Fibroblast of skin of right biceps (primary cell): ENCODE results near the gene ABCC4.

Source experiments
- DNase-seq: peaks from one replicate; pipeline ENCODE4 v3.0.0-alpha.2; 2013

The ABCC4 gene

DNA sequence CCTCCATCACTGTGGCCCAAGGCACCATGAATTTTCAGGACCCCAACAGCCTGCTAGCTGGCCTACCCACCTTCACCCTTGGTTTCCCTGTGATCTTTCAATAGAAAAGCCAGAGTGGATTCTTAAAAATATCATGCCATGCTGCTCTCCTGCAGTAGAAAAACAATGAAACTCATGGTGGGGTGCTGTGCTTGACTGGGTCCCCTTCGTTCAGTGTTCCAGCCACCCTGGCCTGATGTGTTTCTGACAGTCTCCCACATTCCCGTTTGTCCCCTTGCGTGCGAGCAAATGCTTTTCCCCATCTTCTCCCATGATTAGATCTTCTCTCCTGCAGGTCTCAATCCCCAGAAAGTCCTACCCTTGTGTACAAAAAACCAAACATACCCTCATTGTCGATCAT is 43.2 kb downstream of the ABCC4 start:
- DNase-seq, result no peak

DNA sequence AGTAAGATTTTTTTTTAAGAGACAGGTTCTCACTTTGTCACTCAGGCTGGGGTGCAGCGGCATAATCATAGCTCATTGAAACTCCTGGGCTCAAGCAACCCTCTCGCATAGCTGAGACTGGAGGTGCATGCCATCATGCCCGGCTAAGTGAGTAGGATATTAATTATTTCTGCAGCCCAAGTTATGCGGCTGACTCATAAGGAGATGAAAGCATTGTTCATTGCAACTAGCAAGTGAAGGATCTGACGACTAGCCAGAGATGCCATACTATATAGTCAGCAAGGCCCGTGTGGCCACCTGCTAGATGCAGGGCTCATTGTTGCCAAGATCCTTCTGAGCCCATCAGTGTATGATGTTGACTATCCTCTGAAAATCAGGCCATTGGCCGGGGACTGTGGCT is 45.2 kb downstream of the ABCC4 start:
- peak; percentile 95 for DNase-seq

- no peak for DNase-seq
Observed at GRCh38 chr13:95255072-95255732, 46.0 kb downstream of the ABCC4 start.

DNA sequence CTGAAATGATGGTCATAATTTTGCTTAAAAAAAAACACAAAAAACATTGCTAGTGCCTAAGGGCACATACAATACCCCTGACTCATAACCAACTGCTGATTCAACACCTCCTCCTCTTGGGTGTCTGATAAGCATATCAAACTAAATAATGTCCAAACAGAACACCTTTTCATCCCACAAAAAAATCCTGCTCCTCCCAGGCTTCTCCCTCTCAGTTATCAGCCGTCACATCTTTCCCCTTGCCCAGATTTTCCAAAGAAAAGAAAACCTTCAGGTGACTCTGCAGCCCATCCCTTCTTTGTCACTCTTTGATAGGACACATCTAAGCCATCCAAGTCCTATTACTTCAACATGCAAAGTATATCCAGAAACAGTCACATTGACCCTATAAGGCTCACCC is 46.9 kb downstream of the ABCC4 start:
- DNase-seq, result no peak

DNA sequence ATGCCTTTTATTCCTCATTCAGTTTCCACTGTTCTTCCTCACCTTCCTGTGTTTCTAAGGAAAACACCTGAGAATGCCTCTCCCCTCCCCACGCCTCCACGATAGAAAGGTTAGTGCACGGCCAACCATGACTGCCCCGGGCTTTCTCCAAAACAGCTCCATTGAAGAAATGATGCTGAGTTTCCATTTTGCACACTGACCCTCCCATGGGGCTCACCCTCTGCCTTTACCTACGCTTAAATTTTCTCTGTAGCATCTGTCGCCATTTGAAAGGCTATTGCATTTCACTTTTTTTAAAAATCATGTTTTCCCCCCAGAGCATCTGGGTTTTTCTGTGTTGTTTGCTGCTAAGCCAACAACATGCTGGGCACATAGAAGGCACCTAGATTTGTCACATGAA is 48.2 kb downstream of the ABCC4 start:
- DNase-seq, result no peak

DNA sequence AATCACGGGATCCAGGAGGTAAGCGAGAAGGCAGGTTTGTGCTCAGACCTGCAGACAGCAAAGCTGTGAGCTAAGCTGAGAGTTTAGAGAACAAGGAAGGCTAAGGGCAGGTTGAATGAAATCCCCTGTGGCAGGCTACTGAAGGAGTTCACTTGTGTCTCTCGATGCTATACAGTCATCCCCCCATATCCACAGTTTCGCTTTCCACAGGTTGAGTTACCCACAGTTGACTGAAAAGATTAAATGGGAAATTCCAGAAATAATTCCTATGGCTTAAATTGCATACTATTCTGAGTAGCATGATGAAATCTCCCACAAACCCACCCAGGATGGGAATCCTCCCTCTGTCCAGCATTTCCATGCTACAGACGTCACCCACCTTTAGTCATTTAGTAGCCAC is 49.6 kb downstream of the ABCC4 start:
- no peak for DNase-seq

GRCh38 chr13:95250961-95251360 is 50.3 kb downstream of the ABCC4 start:
- no peak for DNase-seq

GRCh38 chr13:95248953-95249352 is 52.3 kb downstream of the ABCC4 start:
- DNase-seq, result no peak

- no peak for DNase-seq
Observed at GRCh38 chr13:95247852-95248251, 53.4 kb downstream of the ABCC4 start.

DNA sequence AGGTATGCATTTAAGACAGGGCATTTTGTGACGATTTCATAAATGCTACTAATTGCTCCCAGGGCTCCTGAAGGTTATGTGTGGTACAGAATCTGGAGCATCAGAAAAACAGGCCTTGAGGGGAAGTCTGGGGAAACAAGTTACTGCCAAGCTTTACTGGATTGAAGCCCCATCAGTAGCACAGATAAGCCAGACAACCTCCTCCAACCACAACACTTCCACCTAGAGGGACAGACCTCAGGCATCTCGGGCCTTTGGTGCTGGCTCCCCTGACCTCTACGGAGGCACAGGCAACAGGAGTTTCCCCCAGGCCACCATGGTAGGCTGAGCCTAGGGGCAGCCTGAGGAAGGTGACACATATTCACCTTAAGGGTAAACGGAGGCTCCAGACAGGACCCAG is 54.1 kb downstream of the ABCC4 start:
- no peak for DNase-seq

DNA sequence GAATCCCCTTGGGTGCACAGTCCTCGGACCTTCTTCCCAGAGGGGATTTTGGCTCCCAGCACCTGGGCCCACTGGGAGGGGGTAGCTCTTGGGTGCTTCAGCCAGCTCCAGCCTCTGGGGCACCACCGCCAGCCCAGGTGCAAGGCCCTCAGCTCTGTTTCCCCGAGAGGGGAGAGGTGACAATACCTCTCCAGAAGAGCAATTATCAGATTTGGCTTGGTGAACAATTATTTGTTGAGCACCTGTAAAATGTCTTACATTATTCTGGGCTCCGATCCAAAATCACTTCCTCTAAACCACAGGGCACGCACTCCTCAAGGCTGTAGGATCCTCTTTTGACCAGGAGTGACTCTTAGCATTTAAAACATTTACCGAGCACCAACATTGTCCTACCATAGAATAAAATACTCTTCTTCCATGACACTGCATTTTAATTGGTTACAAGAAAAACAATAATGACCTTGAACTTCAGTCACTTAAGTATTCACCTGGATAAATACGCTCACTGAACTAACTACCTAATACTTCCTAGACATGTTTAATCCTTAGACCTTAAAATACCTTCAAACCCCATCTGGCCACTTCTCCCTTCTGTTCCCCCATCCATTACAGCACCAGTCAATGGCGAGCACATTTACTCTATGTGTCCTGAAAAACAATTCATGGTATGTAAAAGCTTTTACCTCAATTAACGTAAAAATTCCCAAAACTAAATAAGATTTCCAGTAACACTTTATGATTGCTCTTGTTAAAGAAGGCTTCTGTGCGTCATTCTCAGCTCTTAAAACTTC is 54.8 kb downstream of the ABCC4 start:
- no peak for DNase-seq

DNA sequence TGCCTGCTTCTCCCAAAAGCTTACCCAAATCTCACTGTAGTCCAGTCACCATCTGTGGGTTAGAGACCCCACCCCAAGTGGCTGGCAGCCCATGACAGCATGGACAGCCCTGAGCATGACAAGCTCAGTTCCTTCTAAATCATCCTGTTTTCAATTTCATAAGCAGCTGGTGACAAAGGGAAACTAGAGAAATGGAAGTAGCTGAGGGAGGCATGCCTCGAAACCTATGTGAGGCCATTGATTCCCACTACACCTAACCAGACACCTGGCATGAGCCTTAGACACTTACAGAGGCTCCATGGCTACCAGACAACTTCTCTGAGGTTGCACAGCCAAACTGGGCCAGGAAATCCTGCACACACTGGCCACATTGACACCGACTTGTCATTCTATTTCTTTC is 56.2 kb downstream of the ABCC4 start:
- DNase-seq, result no peak

DNA sequence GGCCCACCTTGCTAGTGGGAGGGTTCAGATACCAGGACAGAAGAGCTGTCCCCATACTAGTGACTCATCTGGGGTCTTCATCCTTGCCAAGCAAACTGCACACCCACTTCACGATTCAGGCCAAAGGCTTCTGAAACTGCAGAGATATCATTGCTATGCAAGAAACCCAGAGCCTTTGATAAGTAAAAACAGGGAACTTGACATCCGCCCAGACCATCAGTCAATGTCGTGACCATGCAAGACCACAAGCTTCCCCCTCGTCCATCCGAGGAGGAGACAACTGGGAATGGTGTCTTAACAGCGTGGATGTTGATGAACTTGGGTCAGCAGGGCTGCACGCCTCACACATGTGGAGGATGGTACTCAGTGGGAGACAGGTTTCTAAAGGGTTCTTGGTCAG is 58.0 kb downstream of the ABCC4 start:
- DNase-seq, result no peak

GRCh38 chr13:95241321-95241720 is 59.9 kb downstream of the ABCC4 start:
- no peak for DNase-seq

DNA sequence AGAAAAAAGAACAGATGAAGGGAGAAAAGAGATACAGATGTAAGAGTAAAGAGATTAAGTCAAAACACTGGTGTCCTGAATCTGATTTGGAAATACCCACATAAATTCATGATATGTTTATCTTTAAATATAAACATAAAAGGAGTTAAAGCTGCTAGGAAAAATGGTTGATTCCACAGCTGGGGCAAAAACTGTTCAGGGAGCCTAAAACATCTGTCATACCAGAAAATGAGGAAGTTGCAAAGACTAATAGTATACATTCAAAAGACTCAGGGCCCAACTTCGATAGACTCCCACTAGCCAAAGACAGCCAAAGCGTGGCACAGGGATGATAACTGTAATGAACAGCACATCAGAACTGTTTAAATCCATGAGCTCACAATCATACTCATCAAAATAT is 62.0 kb downstream of the ABCC4 start:
- DNase-seq, result no peak

GRCh38 chr13:95237310-95237870 is 63.9 kb downstream of the ABCC4 start:
- DNase-seq, result no peak

DNA sequence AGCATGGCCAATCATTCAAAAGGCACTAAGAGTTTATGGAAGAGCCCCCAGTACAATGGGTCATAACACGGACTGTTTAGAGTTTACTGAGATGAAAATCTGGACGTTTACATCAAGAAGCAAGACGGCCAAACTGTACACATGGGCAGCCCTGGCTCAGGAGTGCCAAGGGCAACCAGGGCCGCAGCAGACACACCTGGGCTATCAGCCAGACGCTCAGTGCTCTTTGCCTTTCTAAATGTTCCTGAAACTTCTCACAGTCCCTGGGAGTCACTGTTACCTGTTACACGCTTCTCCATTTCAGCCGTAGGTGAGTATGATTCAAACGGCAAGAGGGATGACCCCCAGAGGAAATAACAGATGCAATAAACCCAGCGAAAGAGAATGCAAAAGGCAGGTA is 64.5 kb downstream of the ABCC4 start:
- DNase-seq, result no peak

GRCh38 chr13:95235974-95236373 is 65.3 kb downstream of the ABCC4 start:
- DNase-seq, result no peak

- DNase-seq, result no peak
Observed at GRCh38 chr13:95235199-95235756, 66.0 kb downstream of the ABCC4 start.

DNA sequence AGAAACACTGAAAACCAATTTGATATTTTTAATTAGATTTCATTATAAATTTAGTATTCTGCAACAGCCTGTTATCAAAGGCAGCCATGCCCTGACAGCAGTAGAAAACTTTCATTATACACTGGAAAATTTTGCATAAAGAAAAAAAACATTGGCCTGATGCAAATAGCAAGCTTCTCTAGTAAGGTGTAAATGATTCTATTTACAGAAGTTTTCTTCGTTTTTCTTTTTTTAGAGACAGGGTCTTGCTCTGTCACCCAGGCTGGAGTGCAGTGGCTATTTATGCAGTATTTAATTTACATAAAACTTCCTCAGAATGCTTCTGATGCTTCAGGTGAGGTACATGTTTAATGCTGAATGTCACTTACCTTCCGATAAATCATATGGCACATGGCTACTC is 67.0 kb downstream of the ABCC4 start:
- DNase-seq, result no peak

DNA sequence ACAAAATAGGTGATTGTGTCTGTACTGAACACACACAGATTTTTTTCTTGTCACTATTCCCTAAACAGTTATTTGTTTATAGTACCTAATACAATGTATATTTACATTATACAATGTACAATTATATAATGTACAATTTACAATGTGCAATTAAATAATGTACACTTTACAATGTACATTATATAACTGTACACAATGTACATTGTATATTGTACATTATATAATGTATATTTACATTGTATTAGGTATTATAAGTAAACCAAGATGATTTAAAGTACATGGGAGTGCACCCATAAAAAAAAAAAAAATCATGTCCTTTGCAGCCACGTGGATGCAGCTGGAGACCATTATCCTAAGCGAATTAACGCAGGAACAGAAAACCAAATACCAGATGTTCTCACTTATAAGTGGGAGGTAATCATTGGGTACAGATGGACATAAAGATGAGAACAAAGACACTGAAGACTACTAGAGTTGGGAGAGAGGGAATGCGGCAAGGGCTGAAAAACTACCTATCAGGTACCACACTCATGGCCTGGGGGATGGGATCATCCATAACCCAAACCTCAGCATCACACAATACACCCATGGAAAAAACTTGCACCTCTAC is 68.1 kb downstream of the ABCC4 start:
- DNase-seq, result peak; percentile 7

DNA sequence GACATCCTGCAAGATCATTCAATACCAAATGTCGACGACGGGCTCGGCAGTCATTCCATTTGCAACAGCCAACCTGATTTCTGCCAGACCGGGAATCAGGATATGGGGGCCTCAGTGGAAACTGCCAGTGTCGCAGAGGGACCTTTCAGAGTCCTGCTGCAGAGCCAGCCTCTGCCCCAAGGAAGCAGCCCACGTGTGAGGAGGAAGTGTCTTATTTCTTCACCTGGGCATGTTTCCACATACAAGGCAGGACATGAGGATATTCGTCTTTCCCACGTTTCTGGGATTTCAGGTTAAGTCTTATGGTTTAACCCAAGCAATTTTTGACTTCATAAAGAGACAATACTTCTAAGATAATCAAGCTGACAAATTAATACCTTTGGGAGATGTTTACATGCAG is 69.9 kb downstream of the ABCC4 start:
- no peak for DNase-seq

DNA sequence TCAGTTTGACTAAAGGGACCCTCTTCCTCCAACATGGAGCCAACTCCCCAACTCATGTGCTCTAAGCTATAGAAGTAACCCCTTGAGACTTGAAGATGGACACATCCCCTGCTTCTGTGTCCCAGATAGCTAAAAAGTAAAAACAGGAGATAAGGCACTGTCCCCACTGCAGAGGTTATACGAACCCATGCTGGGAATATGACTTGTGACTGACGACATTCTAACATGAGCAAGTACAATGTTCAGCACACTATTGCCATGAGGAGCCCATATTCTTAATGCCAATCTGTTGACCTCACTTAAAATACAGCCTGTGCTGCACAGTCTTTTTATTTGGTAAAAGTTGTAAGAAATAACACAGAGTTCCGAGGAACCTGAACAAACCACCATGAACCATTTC is 71.4 kb downstream of the ABCC4 start:
- no peak for DNase-seq

GRCh38 chr13:95228130-95228529 is 73.1 kb downstream of the ABCC4 start:
- DNase-seq, result no peak
